Measurements from ENCODE around the gene ECE1. TPM values are rescaled to one million over a fixed set of nuclear protein-coding genes. Genes with fewer than 3 reads are reported as not detected.

The ECE1 gene
- total and polyA plus RNA-seq, 2 of the 8 experiments (the other 6 are each of a cell fraction or from before 2014, with no cell fraction given) = 21.4 to 36.8 TPM

DNA sequence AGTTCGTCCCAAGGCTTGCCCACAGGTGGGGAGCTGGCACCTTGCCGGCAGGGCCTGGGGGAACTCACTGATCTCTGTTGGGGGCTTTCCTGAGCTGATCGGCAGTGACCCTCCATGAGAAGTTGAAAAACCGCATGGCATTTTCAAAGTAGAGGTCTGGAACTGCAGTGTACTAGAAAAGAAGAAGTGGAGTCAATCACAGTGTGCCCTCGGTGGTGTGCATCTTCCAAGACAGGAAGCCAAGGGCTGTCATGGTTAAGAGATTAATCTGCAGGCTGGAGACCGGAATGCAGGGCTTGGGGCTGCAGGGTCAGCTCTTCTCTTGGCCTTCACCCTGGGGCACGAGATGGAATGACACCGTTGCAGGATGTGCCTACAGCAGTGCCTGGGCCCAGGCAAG, 56.8 kb downstream of the ECE1 start:
- H3K9ac ChIP-seq (replicated peaks in 1 of 4; ENCODE audit: extremely low read depth in 1 of 4, low read depth in 3 of 4, low read length in 3 of 4) = no peak overlapping the region
- no peak overlapping the region for H2AFZ ChIP-seq (ENCODE audit: low read length)
- no peak overlapping the region for H2BK12ac ChIP-seq (ENCODE audit: low read depth, low read length)
- no peaks in the 10 kb centered on the region for H3K9me3 ChIP-seq (ENCODE audit: insufficient read depth in 2 of 2, low read depth in 1 of 2, low read length in 1 of 2)
- ChIA-PET CTCF (ENCODE audit: partially characterized antibody) (interaction anchor here (1.0 to 5.6 kb wide), 21 partner anchors 10 to 559 kb away, joined by 3 to 201 read pairs (median 10); no protein-coding TSS in a partner anchor), POLR2A (ENCODE audit: partially characterized antibody) (no interaction called here)
- no peaks in the 10 kb centered on the region for H3K79me1 ChIP-seq (ENCODE audit: low read depth, low read length)
- no peak overlapping the region for H3K4me2 ChIP-seq (ENCODE audit: insufficient read depth in 1 of 2, low read depth in 2 of 2, low read length in 2 of 2)
- no peaks in the 10 kb centered on the region for H3K27me3 ChIP-seq (replicated peaks in 1 of 4; ENCODE audit: control insufficient read depth in 3 of 4, extremely low read depth in 1 of 4, insufficient read depth in 3 of 4, low read length in 3 of 4)
- H3K14ac ChIP-seq (ENCODE audit: insufficient read length) = no peak overlapping the region
- H2BK120ac ChIP-seq (replicated peaks; ENCODE audit: low read depth, low read length) = no peak overlapping the region
- no peak overlapping the region for H3K23ac ChIP-seq (ENCODE audit: insufficient read length)
- H2BK20ac ChIP-seq (ENCODE audit: low read length) = no peak overlapping the region
- 88% methylated on average over 8 of the region's 8 CpGs; no CpG with 5 or more reads in 1 of the 2 experiments for WGBS, 2 experiments (ENCODE audit: extremely low coverage in 1 of 2, insufficient coverage in 1 of 2, insufficient read length in 1 of 2, insufficient replicate concordance in 2 of 2, low coverage in 1 of 2, low lambda C conversion rate in 2 of 2, missing lambda C conversion rate in 1 of 2)
- H4K8ac ChIP-seq (ENCODE audit: extremely low read depth, insufficient read depth, low read length) = no peak overlapping the region
- no peak overlapping the region for H4K91ac ChIP-seq (replicated peaks; ENCODE audit: insufficient read length, low read length)
- no peak overlapping the region for H3K18ac ChIP-seq (ENCODE audit: extremely low read depth, low read length)
- H2BK5ac ChIP-seq (ENCODE audit: low read depth, low read length) = no peak overlapping the region
- no peak overlapping the region for H4K5ac ChIP-seq (ENCODE audit: insufficient read length, low read depth, low read length)
- H2AK5ac ChIP-seq (ENCODE audit: low read depth, low read length) = no peak overlapping the region
- no peak overlapping the region for H3K4ac ChIP-seq (replicated peaks; ENCODE audit: insufficient read length, low read depth, low read length)
- no peak overlapping the region for H3K56ac ChIP-seq (replicated peaks; ENCODE audit: insufficient read length, low read depth, low read length)
- no peaks in the 10 kb centered on the region; a peak in 3 of 8 replicates for H3K36me3 ChIP-seq (ENCODE audit: control insufficient read depth in 2 of 4, insufficient read depth in 4 of 4, low read length in 3 of 4)
- H4K20me1 ChIP-seq (replicated peaks in 1 of 2; ENCODE audit: control insufficient read depth in 1 of 2, insufficient read depth in 2 of 2, low read length in 2 of 2) = peaks cover 0 to 2% of the 10 kb centered on the region in 2 experiments
- H3K27ac ChIP-seq (ENCODE audit: low read depth, low read length) = no peak overlapping the region
- no peak for FAIRE-seq
- TF ChIP-seq CBX8 (IDR thresholded peaks at IDR 0.05; ENCODE audit: borderline replicate concordance, low read depth, low read length) (no peak), CBX5 (IDR thresholded peaks at IDR 0.05; ENCODE audit: low read depth, low read length) (no peak), TAF7 (optimal IDR thresholded peaks at IDR 0.05; ENCODE audit: borderline replicate concordance, low read depth, low read length) (no peak), SP1 (IDR thresholded peaks at IDR 0.05; ENCODE audit: low read depth, low read length) (no peak), POLR2A (IDR thresholded peaks at IDR 0.05; ENCODE audit: control extremely low read depth in 1 of 2, low read depth in 2 of 2, low read length in 2 of 2) (no peak)
- TF ChIP-seq, protein P1, sequence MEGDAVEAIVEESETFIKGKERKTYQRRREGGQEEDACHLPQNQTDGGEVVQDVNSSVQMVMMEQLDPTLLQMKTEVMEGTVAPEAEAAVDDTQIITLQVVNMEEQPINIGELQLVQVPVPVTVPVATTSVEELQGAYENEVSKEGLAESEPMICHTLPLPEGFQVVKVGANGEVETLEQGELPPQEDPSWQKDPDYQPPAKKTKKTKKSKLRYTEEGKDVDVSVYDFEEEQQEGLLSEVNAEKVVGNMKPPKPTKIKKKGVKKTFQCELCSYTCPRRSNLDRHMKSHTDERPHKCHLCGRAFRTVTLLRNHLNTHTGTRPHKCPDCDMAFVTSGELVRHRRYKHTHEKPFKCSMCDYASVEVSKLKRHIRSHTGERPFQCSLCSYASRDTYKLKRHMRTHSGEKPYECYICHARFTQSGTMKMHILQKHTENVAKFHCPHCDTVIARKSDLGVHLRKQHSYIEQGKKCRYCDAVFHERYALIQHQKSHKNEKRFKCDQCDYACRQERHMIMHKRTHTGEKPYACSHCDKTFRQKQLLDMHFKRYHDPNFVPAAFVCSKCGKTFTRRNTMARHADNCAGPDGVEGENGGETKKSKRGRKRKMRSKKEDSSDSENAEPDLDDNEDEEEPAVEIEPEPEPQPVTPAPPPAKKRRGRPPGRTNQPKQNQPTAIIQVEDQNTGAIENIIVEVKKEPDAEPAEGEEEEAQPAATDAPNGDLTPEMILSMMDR (IDR thresholded peaks at IDR 0.05; ENCODE audit: control extremely low read depth in 1 of 3, insufficient read depth in 1 of 3, low read depth in 1 of 3, low read length in 3 of 3) = no peak
- no peak overlapping the region for H2BK15ac ChIP-seq (ENCODE audit: low read length)
- no peak for DNase-seq (ENCODE audit: low read depth in 1 of 2, low spot score in 2 of 2)
- H3K79me2 ChIP-seq (ENCODE audit: control insufficient read depth in 1 of 2, insufficient read depth in 2 of 2, low read length in 2 of 2) = no peaks in the 10 kb centered on the region
- peaks cover 0 to 6% (median 3%) of the 10 kb centered on the region in 4 experiments; a peak in 4 of 7 replicates for H3K4me1 ChIP-seq (replicated peaks in 1 of 4; ENCODE audit: control insufficient read depth in 3 of 4, insufficient read depth in 4 of 4, low read length in 3 of 4)
- H3K23me2 ChIP-seq (ENCODE audit: low read depth, low read length) = no peaks in the 10 kb centered on the region
- H3K4me3 ChIP-seq (ENCODE audit: extremely low read depth in 1 of 4, insufficient read depth in 2 of 4, low read depth in 3 of 4, low read length in 4 of 4) = no peak overlapping the region
